ENCODE measurements around the gene FBXO48.
"Not testable (repeated sequence)": the region's sequence is repeated elsewhere in the genome, so short reads cannot be mapped to it uniquely, and the experiment has no call there.

FBXO48 gene

GRCh38 chr2:68475110-68475509 lies 8.0 kb upstream of the FBXO48 start:
- in situ Hi-C loops (cut with MboI; ENCODE audit: low sequenced_read_pairs): loop anchor here (10.0 to 25.0 kb wide), 2 partner anchors 237 to 440 kb away; no protein-coding TSS in a partner anchor

DNA sequence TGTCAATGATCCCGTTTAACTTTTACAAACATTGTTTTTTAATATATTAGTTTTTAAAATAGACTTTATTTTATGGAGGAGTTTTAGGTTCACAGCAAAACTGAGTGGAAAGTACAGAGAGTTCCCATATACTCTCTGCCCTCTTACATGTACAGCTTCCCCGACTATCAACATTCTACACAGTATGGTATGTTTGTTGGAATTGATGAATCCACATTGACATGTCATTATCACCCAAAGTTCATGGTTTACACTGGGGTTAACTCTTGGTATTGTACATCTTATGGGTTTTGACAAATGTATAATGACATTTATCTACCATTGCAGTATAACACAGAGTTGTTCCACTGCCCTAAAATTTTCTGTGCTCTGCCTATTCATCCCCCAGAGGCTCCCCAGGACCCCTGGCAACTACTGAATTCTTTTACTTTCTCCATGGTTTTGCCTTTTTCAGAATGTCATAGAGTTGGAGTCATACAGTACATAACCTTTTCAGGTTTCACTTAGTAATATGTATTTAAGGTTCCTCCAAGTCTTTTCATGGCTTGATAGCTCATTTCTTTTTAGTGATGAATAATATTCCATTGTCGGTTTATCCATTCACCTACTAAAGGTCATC lies 5.8 kb upstream of the FBXO48 start:
- in situ Hi-C loops (cut with MboI; ENCODE audit: low sequenced_read_pairs): loop anchor here (10.0 kb wide), 1 partner anchor 442 kb away; no protein-coding TSS in a partner anchor

DNA sequence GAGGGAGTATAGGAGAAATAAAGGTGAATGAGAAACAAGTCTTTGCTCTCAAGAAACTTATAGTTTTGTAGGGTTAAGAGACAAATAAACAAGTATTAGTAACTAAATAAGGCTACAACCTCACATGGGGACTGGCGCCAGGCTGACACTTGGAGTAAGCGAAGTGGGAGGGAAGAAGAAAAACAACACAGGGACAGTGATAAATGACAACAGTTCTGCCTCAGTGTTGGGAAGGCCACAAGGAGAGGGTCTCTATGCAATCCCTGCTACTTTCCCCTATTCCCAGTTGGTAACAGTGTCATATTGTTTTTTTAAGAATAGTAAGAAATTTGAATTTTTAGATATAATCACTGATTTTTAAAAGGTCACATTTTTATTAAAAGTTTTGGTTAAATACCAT lies 4.3 kb upstream of the FBXO48 start:
- in situ Hi-C loops (cut with MboI; ENCODE audit: low sequenced_read_pairs): loop anchor here (10.0 kb wide), 1 partner anchor 443 kb away; no protein-coding TSS in a partner anchor

- in situ Hi-C loops (cut with MboI; ENCODE audit: low sequenced_read_pairs): loop anchor here (10.0 kb wide), 1 partner anchor 445 kb away; no protein-coding TSS in a partner anchor
Measured at GRCh38 chr2:68469935-68470334, 2.8 kb upstream of the FBXO48 start.

DNA sequence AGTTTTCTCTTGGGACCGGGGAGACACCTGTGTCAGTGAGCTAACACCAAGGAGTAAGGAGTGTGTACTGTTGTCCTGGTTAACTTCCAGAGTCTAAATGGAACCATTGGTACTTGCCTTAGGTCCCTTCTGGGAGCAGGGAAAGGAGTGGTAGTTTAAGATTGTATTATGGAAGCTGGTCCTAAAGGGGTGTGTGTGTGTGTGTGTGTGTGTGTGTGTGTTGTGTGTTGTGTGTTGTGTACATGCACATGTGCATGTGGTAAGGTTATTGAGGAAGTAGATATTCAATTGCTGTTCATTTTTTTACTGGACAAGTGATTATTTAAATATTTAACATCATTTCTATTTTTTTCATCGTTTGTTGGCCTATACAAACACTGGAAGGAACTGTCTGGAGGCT lies 1.7 kb upstream of the FBXO48 start:
- in situ Hi-C loops (cut with MboI; ENCODE audit: low sequenced_read_pairs): no loop called here

GRCh38 chr2:68466778-68467076 lies 367 bp downstream of the FBXO48 start:
- in situ Hi-C loops (cut with MboI; ENCODE audit: low sequenced_read_pairs): no loop called here

DNA sequence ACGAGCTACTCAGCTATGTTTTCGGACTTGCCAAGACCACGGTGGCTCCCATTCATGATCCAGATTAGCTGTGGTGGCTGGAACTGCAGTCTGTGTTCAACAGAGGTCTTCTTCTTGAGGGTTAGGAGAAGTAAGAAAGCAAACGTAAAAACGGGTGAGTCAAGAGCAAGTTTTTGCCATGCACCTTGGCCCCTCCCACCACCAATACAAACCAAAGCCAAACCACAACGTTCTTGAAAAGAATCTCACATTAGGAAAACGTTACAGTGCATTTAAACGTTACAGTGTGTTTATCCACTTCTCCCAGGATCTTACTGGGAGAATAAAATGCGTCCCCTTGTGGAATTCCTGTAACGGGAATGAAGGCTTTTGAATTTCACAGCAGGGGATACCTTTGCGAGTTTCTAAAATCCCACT lies 725 bp downstream of the FBXO48 start:
- in situ Hi-C loops (cut with MboI; ENCODE audit: low sequenced_read_pairs): no loop called here

- in situ Hi-C loops (cut with MboI; ENCODE audit: low sequenced_read_pairs): no loop called here
Measured at GRCh38 chr2:68465081-68465916, 1.8 kb downstream of the FBXO48 start.

- in situ Hi-C loops (cut with MboI; ENCODE audit: low sequenced_read_pairs): no loop called here
Measured at GRCh38 chr2:68464651-68465050, 2.4 kb downstream of the FBXO48 start.

DNA sequence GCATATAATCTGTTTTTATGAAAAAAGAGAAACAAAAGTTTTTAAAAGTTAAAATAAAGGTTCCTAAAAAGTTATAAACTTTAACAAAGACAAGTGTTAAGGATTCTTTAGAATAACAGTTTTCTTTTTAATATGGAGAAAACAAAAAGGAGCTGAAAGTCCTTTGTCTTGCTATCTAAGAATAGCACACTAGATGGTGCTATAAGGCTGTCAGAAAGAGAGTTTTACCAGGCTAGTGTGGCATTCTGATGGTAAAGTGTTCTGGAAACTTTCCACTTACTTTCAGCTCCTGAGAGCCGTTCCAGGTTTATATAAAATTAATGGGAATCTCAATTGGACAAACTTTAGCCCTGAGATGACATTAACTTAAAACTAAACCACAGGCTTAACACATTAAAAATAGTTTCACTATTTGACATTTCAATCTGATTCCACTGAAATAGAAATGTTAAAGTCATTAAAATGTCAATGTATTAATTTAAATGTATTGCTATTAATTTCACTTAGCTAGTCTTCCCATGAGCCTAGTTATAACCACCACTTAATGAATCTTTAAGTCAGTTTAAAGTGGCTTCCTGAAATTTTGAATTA lies 3.7 kb downstream of the FBXO48 start:
- in situ Hi-C loops (cut with MboI; ENCODE audit: low sequenced_read_pairs): no loop called here

- in situ Hi-C loops (cut with MboI; ENCODE audit: low sequenced_read_pairs): no loop called here
Measured at GRCh38 chr2:68458981-68459380, 8.1 kb downstream of the FBXO48 start.

DNA sequence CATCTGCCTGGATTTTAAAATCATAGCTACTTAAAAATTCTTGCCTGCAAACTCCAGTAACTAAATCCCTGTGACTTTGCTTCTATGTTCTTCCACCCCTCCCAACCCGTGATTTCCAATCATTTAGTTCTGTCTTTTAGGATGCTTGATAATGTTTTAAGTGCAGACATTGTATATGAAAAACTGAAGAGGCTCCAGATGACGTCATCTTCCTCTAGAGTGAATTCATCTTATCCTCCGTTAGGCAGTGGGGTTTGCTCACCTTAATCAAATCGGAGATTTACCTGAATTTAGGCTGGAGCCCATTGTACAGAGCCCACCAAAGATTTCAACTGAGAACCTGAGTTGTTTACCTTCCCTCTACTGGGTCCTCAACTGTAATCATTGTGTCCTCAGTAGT lies 10.9 kb downstream of the FBXO48 start:
- in situ Hi-C loops (cut with MboI; ENCODE audit: low sequenced_read_pairs): no loop called here

GRCh38 chr2:68454719-68455118 lies 12.4 kb downstream of the FBXO48 start:
- in situ Hi-C loops (cut with MboI; ENCODE audit: low sequenced_read_pairs): no loop called here

DNA sequence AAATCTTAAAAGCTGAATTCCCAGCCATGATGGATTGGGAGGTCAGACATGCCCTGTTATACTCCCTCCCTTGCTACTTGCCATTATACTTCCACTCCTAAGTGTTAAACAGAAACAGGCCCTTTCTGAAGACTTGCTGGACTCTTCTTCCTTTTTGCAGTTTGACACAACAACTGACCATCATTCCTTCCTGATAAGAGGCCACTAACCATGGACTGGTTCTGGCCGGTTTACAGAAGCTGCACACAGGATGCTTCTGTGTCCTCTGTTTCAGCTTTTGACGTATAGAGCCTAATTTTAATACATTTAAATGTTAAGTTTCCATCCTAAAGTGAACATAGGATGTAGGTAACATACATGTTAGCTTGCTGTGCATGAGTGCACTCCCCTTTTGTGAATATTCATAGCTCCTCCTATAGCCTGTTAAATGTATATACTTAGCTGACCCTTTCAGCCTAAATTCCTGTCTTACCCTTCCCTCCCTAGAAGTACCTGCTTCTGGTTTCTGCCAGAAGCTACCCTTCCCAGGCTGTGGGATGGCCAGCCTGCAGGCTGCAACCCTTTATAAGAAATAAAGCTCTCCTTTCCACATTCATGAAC lies 13.2 kb downstream of the FBXO48 start:
- in situ Hi-C loops (cut with MboI; ENCODE audit: low sequenced_read_pairs): no loop called here

GRCh38 chr2:68452158-68452900 lies 14.8 kb downstream of the FBXO48 start:
- in situ Hi-C loops (cut with MboI; ENCODE audit: low sequenced_read_pairs): no loop called here

- in situ Hi-C loops (cut with MboI; ENCODE audit: low sequenced_read_pairs): no loop called here
Measured at GRCh38 chr2:68448671-68449653, 18.1 kb downstream of the FBXO48 start.

DNA sequence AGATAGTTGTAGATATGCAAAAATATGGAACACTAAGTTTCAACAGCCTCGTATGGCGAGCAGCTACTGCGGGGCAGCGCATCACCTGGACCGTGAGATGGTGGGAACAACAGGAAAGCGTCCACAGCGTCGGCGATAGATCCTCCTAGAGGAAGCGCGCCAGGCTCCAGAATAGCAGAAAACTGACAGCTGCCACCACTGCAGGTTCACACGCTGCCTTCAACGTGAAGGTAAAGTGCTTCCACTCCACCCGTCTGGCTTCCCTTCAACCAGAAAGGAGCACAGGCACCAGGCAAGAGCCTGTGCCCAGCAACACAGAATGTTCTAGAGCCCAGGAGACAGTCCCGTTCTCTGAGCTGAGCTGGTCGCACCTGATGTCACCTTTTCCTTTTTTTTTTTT lies 20.0 kb downstream of the FBXO48 start:
- in situ Hi-C loops (cut with MboI; ENCODE audit: low sequenced_read_pairs): no loop called here

DNA sequence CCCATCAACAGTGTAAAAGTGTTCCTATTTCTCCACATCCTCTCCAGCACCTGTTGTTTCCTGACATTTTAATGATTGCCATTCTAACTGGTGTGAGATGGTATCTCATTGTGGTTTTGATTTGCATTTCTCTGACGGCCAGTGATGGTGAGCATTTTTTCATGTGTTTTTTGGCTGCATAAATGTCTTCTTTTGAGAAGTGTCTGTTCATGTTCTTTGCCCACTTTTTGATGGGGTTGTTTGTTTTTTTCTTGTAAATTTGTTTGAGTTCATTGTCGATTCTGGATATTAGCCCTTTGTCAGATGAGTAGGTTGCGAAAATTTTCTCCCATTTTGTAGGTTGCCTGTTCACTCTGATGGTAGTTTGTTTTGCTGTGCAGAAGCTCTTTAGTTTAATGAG lies 20.7 kb downstream of the FBXO48 start:
- in situ Hi-C loops (cut with MboI; ENCODE audit: low sequenced_read_pairs): not testable (repeated sequence)

DNA sequence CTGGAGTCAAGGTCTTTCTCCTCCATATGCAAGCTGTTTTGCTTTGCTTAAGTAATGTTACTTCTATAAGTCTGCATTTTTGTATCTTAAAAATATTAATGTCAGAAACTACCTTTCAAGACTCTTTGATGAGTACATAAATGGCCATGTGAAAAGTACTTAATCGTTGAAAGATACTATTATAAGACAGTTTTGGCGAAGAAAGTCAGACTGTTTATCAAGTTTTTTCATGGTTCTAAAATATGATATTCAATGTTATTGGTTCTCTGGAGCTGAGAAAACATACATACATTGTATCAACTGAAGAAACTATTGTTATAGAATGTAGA lies 25.1 kb downstream of the FBXO48 start:
- in situ Hi-C loops (cut with MboI; ENCODE audit: low sequenced_read_pairs): no loop called here

Data from HL-60/S4 treated with retinoic acid at 250 ng/mL for 4 days and 3 days (cell line).